ENCODE data around the gene CHIC2. TPM values are rescaled to one million over a fixed set of nuclear protein-coding genes. Genes with fewer than 3 reads are reported as not detected.

CHIC2 gene
- polyA plus RNA-seq, 1 donor (not counting 4 experiments of a cell fraction or from before 2014, with no cell fraction given), result 21.9 TPM

DNA sequence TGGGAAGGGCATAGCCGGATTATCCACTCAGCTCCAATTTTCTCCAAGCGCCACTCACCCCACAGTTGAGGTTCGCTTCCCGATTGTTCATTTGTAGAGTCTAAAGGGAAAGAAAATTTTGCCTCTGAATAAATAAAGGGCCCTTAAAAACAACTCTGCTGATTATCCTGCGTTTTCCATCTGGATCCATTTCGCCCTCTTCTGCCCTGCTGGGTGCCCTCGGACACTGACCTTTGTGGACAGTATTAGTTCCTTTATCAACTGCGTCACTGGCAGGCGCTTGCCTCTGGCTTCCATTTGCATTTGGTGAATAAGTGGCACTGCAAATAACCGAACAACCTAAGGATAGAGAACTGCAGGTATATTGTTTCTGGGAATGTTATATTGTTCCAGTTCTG is 45.6 kb upstream of the CHIC2 start:
- no peaks in the 10 kb centered on the region for H3K9me1 ChIP-seq (ENCODE audit: control insufficient read depth, extremely low read depth, insufficient read depth, low read length)
- no peak overlapping the region for H2AFZ ChIP-seq (ENCODE audit: control insufficient read depth, low read length)
- TF ChIP-seq, protein P1, sequence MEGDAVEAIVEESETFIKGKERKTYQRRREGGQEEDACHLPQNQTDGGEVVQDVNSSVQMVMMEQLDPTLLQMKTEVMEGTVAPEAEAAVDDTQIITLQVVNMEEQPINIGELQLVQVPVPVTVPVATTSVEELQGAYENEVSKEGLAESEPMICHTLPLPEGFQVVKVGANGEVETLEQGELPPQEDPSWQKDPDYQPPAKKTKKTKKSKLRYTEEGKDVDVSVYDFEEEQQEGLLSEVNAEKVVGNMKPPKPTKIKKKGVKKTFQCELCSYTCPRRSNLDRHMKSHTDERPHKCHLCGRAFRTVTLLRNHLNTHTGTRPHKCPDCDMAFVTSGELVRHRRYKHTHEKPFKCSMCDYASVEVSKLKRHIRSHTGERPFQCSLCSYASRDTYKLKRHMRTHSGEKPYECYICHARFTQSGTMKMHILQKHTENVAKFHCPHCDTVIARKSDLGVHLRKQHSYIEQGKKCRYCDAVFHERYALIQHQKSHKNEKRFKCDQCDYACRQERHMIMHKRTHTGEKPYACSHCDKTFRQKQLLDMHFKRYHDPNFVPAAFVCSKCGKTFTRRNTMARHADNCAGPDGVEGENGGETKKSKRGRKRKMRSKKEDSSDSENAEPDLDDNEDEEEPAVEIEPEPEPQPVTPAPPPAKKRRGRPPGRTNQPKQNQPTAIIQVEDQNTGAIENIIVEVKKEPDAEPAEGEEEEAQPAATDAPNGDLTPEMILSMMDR (optimal IDR thresholded peaks at IDR 0.05 in 1 of 3, IDR thresholded peaks at IDR 0.05 in 1 of 3, conservative IDR thresholded peaks at IDR 0.05 in 1 of 3; ENCODE audit: extremely low read depth in 1 of 3, insufficient read depth in 2 of 3, low read length in 3 of 3), result no peak
- TF ChIP-seq EZH2 (IDR thresholded peaks at IDR 0.05; ENCODE audit: low read length), result no peak
- H3K4me2 ChIP-seq (ENCODE audit: control insufficient read depth, extremely low read depth, insufficient read depth, low read depth, low read length), result peak overlapping the region; percentile 56
- H3K27me3 ChIP-seq (ENCODE audit: control insufficient read depth, extremely low read depth, insufficient read depth, low read length), result peaks cover 51% of the 10 kb centered on the region
- H3K9me3 ChIP-seq (ENCODE audit: control insufficient read depth, low read depth, low read length), result no peaks in the 10 kb centered on the region
- dilution Hi-C loops (cut with MboI; ENCODE audit: extremely low pct_ligation_motif_present, low sequenced_read_pairs), result no loop called here
- no peaks in the 10 kb centered on the region for H4K20me1 ChIP-seq (ENCODE audit: control insufficient read depth, extremely low read depth, insufficient read depth, low read length)
- H3K27ac ChIP-seq (ENCODE audit: control insufficient read depth, insufficient read depth, low read length), result no peak overlapping the region
- no peaks in the 10 kb centered on the region for H3K36me3 ChIP-seq (ENCODE audit: control insufficient read depth in 2 of 2, extremely low read depth in 1 of 2, insufficient read depth in 2 of 2, low read length in 2 of 2)
- DNase-seq (ENCODE audit: low read depth, low spot score) (no peak), FAIRE-seq (no peak)
- H3K4me1 ChIP-seq (ENCODE audit: control insufficient read depth, extremely low read depth, insufficient read depth, low read length), result peaks cover 6% of the 10 kb centered on the region
- no peak overlapping the region for H3K9ac ChIP-seq (ENCODE audit: control insufficient read depth, extremely low read depth, insufficient read depth, low read length)
- H3K79me2 ChIP-seq (ENCODE audit: control insufficient read depth, insufficient read depth, low read length), result no peaks in the 10 kb centered on the region
- peak overlapping the region in 1 of 3 experiments; percentile 27 for H3K4me3 ChIP-seq (ENCODE audit: control insufficient read depth in 2 of 3, extremely low read depth in 1 of 3, insufficient read depth in 2 of 3, low read depth in 1 of 3, low read length in 3 of 3)

GRCh38 chr4:54109241-54110018 is 45.0 kb upstream of the CHIC2 start:
- Histone ChIP-seq H3K9me3 (ENCODE audit: control insufficient read depth, low read depth, low read length) (no peaks in the 10 kb centered on the region), H3K27me3 (ENCODE audit: control insufficient read depth, extremely low read depth, insufficient read depth, low read length) (peaks cover 56% of the 10 kb centered on the region), H3K9ac (ENCODE audit: control insufficient read depth, extremely low read depth, insufficient read depth, low read length) (no peak overlapping the region), H4K20me1 (ENCODE audit: control insufficient read depth, extremely low read depth, insufficient read depth, low read length) (no peaks in the 10 kb centered on the region), H2AFZ (ENCODE audit: control insufficient read depth, low read length) (peak overlapping the region; percentile 15), H3K36me3 (ENCODE audit: control insufficient read depth in 2 of 2, extremely low read depth in 1 of 2, insufficient read depth in 2 of 2, low read length in 2 of 2) (no peaks in the 10 kb centered on the region), H3K79me2 (ENCODE audit: control insufficient read depth, insufficient read depth, low read length) (no peaks in the 10 kb centered on the region), H3K4me1 (ENCODE audit: control insufficient read depth, extremely low read depth, insufficient read depth, low read length) (peaks cover 6% of the 10 kb centered on the region), H3K4me2 (ENCODE audit: control insufficient read depth, extremely low read depth, insufficient read depth, low read depth, low read length) (peak overlapping the region; percentile 56), H3K9me1 (ENCODE audit: control insufficient read depth, extremely low read depth, insufficient read depth, low read length) (no peaks in the 10 kb centered on the region), H3K27ac (ENCODE audit: control insufficient read depth, insufficient read depth, low read length) (no peak overlapping the region), H3K4me3 (ENCODE audit: control insufficient read depth in 2 of 3, extremely low read depth in 1 of 3, insufficient read depth in 2 of 3, low read depth in 1 of 3, low read length in 3 of 3) (peak overlapping the region in 1 of 3 experiments; percentile 27)
- dilution Hi-C loops (cut with MboI; ENCODE audit: extremely low pct_ligation_motif_present, low sequenced_read_pairs), result no loop called here
- no peak for FAIRE-seq
- DNase-seq (ENCODE audit: low read depth, low spot score), result no peak
- TF ChIP-seq, protein P1 (optimal IDR thresholded peaks at IDR 0.05 in 1 of 3, IDR thresholded peaks at IDR 0.05 in 1 of 3, conservative IDR thresholded peaks at IDR 0.05 in 1 of 3; ENCODE audit: extremely low read depth in 1 of 3, insufficient read depth in 2 of 3, low read length in 3 of 3), result no peak
- no peak for TF ChIP-seq EZH2 (IDR thresholded peaks at IDR 0.05; ENCODE audit: low read length)
